Measurements from ENCODE around the gene LSM3. TPM values are rescaled to one million over a fixed set of nuclear protein-coding genes. Genes with fewer than 3 reads are reported as not detected.
A peak's percentile ranks its signal among the peaks of the same experiment; 100 is the strongest.

LSM3 gene
- total RNA-seq, 4 donors from 2014 or later, result 11.6 to 16.8 (median 14.2) TPM

DNA sequence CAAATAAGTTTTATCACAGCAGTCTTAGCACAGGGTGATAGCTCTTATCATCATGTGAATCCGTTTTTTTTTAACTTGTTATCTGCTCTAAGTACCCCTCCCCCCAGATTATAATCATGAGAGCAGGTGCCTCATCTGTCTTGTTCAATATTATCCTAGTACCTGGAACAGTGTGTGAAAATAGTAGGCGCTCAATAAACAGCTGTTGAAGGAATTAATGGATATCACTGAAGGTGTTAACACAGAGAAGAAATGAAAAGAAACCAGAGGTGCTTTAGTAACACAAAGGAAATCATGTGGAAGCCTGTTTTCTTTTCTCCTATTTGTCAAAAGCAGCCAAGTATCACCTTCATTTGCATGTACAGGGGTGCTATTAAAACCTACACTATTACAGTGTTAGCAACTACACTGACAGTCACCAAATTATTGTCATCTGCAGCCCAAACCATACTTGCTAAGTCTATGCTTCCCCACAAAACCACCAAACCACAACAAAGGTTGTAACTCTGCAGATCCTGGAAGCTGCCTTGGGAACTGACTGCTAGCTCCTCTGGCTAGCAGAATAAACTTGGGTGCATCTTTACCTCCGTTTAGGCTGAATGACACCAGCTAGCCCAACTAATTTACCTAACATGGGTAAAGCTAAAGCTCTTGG, 3.1 kb upstream of the LSM3 start:
- TF ChIP-seq, protein P1, sequence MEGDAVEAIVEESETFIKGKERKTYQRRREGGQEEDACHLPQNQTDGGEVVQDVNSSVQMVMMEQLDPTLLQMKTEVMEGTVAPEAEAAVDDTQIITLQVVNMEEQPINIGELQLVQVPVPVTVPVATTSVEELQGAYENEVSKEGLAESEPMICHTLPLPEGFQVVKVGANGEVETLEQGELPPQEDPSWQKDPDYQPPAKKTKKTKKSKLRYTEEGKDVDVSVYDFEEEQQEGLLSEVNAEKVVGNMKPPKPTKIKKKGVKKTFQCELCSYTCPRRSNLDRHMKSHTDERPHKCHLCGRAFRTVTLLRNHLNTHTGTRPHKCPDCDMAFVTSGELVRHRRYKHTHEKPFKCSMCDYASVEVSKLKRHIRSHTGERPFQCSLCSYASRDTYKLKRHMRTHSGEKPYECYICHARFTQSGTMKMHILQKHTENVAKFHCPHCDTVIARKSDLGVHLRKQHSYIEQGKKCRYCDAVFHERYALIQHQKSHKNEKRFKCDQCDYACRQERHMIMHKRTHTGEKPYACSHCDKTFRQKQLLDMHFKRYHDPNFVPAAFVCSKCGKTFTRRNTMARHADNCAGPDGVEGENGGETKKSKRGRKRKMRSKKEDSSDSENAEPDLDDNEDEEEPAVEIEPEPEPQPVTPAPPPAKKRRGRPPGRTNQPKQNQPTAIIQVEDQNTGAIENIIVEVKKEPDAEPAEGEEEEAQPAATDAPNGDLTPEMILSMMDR (IDR thresholded peaks at IDR 0.05 in 4 of 5, conservative IDR thresholded peaks at IDR 0.05 in 1 of 5), result no peak
- no peak for TF ChIP-seq POLR2A (IDR thresholded peaks at IDR 0.05)
- ATAC-seq (no peak), DNase-seq (no peak)
- Histone ChIP-seq H3K4me3 (no peak overlapping the region), H3K36me3 (peaks cover 0 to 24% of the 10 kb centered on the region in 2 donors), H3K27me3 (no peaks in the 10 kb centered on the region), H3K9me3 (no peaks in the 10 kb centered on the region), H3K4me1 (peaks cover 31 to 39% of the 10 kb centered on the region in 2 donors), H3K27ac (no peak overlapping the region)
- intact Hi-C loops (cut with DNase I; ENCODE audit: low total_unique reads), result loop anchor here (5.0 kb wide), 1 partner anchor 1427 kb away; the partner anchor contains the start of genes BTD and HACL1
- in situ Hi-C loops (cut with MboI; ENCODE audit: low sequenced_read_pairs in 4 of 4), result no loop called here

DNA sequence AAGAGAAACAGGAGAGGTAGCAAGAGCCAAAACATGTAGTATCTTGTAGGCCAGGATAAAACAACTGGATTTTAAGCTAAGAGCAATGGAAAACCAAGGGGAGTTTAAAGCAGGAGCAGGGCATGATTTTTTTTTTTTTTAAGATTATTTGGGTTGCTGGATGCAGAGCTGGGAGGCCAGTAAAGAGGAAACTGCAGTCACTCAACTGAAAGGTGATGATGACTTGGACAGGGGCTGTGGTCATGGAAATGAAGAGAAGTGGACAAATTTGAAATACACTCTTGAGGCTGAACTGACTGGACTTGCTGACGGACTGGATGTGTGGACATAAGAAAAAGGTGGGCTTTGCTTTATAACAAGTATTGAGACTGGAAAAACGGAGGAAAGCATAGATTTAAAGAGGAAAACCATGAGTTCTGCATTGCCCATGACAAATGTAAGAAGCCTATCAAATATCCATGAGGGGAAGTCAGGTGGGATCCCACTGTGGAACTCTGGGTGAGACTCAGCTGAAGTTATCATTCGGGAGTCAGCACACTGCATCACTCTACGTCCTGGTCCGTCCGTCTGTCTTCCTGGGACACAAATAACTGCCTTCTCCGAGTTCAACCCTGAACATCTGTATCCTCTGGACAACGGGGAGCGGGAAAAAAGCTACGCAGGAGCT, 904 bp upstream of the LSM3 start:
- TF ChIP-seq, protein P1 (IDR thresholded peaks at IDR 0.05 in 4 of 5, conservative IDR thresholded peaks at IDR 0.05 in 1 of 5), result no peak
- no peak for TF ChIP-seq POLR2A (IDR thresholded peaks at IDR 0.05)
- peaks cover 31 to 53% of the 10 kb centered on the region in 2 donors for H3K4me1 ChIP-seq
- peak; percentile 46 for ATAC-seq
- no peaks in the 10 kb centered on the region for H3K27me3 ChIP-seq
- in situ Hi-C loops (cut with MboI; ENCODE audit: low sequenced_read_pairs in 4 of 4) (no loop called here), intact Hi-C loops (cut with DNase I; ENCODE audit: low total_unique reads) (loop anchor here (1.0 to 5.0 kb wide), 3 partner anchors 27 to 1425 kb away; partner anchors contain the start of genes BTD, HACL1 and TMEM43)
- H3K27ac ChIP-seq, result peak overlapping the region; percentile 86 to 91 (median 90)
- peak overlapping the region; percentile 71 to 86 (median 75) for H3K4me3 ChIP-seq
- H3K9me3 ChIP-seq, result no peaks in the 10 kb centered on the region
- no peak for DNase-seq
- H3K36me3 ChIP-seq, result peaks cover 0 to 16% of the 10 kb centered on the region in 2 donors

DNA sequence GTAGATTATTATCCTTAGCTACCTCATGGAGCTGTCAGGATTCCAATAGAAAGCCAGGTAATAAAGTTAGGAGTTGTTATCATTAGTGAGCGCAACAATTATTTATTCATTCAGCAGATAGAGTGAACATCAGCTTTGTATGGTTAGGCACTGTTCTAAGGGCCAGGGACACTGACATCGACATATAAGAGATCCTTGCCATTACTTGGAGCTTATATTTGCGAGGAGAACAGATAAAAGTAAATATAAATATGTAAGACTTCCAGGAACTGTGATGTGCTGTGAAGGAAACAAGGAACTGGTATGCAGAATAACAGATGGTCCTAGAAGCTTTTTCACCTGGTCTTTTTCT, 473 bp downstream of the LSM3 start:
- Histone ChIP-seq H3K27me3 (no peaks in the 10 kb centered on the region), H3K4me3 (peak overlapping the region; percentile 66 to 86 (median 74)), H3K9me3 (no peaks in the 10 kb centered on the region), H3K4me1 (peaks cover 31 to 53% of the 10 kb centered on the region in 2 donors), H3K36me3 (peaks cover 0 to 21% of the 10 kb centered on the region in 2 donors), H3K27ac (peak overlapping the region; percentile 86 to 91 (median 90))
- in situ Hi-C loops (cut with MboI; ENCODE audit: low sequenced_read_pairs in 4 of 4) (no loop called here), intact Hi-C loops (cut with DNase I; ENCODE audit: low total_unique reads) (loop anchor here (2.0 to 5.0 kb wide), 2 partner anchors 26 to 1423 kb away; partner anchors contain the start of genes BTD and HACL1)
- no peak for DNase-seq
- no peak for ATAC-seq
- TF ChIP-seq, protein P1 (IDR thresholded peaks at IDR 0.05 in 4 of 5, conservative IDR thresholded peaks at IDR 0.05 in 1 of 5), result no peak
- no peak for TF ChIP-seq POLR2A (IDR thresholded peaks at IDR 0.05)

DNA sequence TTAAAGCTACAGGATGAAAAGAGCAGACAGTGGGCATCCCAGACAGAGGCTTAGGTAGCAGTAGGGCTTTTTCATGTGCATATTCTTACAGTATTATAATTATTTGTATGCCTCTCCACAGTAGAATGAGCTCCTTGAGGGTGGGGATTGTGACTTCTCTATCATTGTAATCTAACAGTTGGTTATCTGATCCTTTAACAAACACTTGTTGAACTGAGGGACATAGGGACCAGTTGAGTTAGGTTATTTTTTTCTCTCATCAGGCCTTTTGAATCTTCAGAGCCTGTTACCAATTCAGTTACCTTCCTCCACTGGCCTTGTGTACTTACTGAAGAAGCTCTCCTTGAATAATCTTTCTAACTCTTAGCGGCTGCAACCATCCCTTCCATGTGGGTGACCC, 1.2 kb downstream of the LSM3 start:
- Histone ChIP-seq H3K27ac (peak overlapping the region in 2 of 4 donors; percentile 29 to 86), H3K4me1 (peaks cover 31 to 47% of the 10 kb centered on the region in 2 donors), H3K4me3 (no peak overlapping the region), H3K36me3 (peaks cover 0 to 25% of the 10 kb centered on the region in 2 donors), H3K9me3 (no peaks in the 10 kb centered on the region), H3K27me3 (no peaks in the 10 kb centered on the region)
- no peak for TF ChIP-seq POLR2A (IDR thresholded peaks at IDR 0.05)
- TF ChIP-seq, protein P1 (IDR thresholded peaks at IDR 0.05 in 4 of 5, conservative IDR thresholded peaks at IDR 0.05 in 1 of 5), result no peak
- in situ Hi-C loops (cut with MboI; ENCODE audit: low sequenced_read_pairs in 4 of 4) (loop anchor here in 1 of 4 donors (10.0 kb wide), 1 partner anchor 285 kb away; no protein-coding TSS in a partner anchor), intact Hi-C loops (cut with DNase I; ENCODE audit: low total_unique reads) (loop anchor here (2.0 to 5.0 kb wide), 2 partner anchors 25 to 1423 kb away; partner anchors contain the start of genes BTD and HACL1)
- ATAC-seq (no peak), DNase-seq (no peak)

Data from gastrocnemius medialis (tissue), 4 donors.